Esophagus squamous epithelium (tissue), 4 donors: Measurements from ENCODE around the gene RNASE13.

Experiments
- POLR2A ChIP-seq, 4 donors: fragments of 450-650 bp; IDR thresholded peaks; one replicate each; pipeline ENCODE4 v1.6.1; 2017; ENCODE audit warnings: antibody characterized with exemption in 4 of 4, mild to moderate bottlenecking in 4 of 4, moderate library complexity in 3 of 4
- TF ChIP-seq, protein P1 (sequence below), 6 experiments: fragments of 450-650 bp in 4 of 6; fragments of 200-600 bp in 2 of 6; sonication (generic) in 2 of 6; IDR thresholded peaks; one replicate each; pipeline ENCODE4 v1.5.1; 2016 to 2019; ENCODE audit warnings: antibody characterized with exemption in 6 of 6, mild to moderate bottlenecking in 4 of 6, moderate library complexity in 4 of 6

DNA sequence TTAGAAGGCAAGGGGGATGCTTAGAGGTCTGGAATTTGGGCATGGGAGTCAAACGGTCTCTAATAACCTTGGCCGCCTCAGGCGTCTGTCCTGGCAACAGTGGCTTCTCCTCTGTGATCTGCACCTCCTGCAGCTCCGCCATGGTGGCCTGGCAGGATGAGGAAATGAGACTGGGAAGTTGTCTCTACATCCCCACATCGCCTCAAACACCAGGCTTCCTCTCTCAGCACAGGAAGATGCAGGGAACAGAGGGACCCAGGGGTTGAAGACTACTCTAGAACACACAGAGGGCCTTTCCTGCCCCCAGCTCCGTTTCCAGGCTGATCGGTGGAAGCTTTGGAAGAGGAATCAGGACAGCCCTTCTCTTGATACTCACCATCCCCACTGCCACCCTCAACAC lies 11.4 kb downstream of the RNASE13 start:
- no peak for TF ChIP-seq POLR2A (IDR thresholded peaks at IDR 0.05)
- TF ChIP-seq, protein P1, sequence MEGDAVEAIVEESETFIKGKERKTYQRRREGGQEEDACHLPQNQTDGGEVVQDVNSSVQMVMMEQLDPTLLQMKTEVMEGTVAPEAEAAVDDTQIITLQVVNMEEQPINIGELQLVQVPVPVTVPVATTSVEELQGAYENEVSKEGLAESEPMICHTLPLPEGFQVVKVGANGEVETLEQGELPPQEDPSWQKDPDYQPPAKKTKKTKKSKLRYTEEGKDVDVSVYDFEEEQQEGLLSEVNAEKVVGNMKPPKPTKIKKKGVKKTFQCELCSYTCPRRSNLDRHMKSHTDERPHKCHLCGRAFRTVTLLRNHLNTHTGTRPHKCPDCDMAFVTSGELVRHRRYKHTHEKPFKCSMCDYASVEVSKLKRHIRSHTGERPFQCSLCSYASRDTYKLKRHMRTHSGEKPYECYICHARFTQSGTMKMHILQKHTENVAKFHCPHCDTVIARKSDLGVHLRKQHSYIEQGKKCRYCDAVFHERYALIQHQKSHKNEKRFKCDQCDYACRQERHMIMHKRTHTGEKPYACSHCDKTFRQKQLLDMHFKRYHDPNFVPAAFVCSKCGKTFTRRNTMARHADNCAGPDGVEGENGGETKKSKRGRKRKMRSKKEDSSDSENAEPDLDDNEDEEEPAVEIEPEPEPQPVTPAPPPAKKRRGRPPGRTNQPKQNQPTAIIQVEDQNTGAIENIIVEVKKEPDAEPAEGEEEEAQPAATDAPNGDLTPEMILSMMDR (IDR thresholded peaks at IDR 0.05), result no peak
